Gastrocnemius medialis (tissue), 4 donors: ENCODE data around the gene WDR7.

Source experiments
- CTCF ChIP-seq, 5 experiments: fragments of 450-650 bp in 3 of 5; fragments of 200-600 bp in 2 of 5; sonication (generic) in 2 of 5; IDR thresholded peaks in 4 of 5; conservative IDR thresholded peaks in 1 of 5; 1 replicate in 4 of 5; 2 replicates in 1 of 5; pipeline ENCODE4 v1.5.1; 2016 to 2019; ENCODE audit warnings: antibody characterized with exemption in 5 of 5, mild to moderate bottlenecking in 3 of 5, moderate library complexity in 3 of 5
- POLR2A ChIP-seq, 2 donors: fragments of 450-650 bp; IDR thresholded peaks; one replicate each; pipeline ENCODE4 v1.6.1; 2017; ENCODE audit warnings: antibody characterized with exemption in 2 of 2, mild to moderate bottlenecking in 2 of 2, moderate library complexity in 2 of 2

- TF ChIP-seq CTCF (IDR thresholded peaks at IDR 0.05 in 4 of 5, conservative IDR thresholded peaks at IDR 0.05 in 1 of 5), result no peak
- no peak for TF ChIP-seq POLR2A (IDR thresholded peaks at IDR 0.05)
Measured at GRCh38 chr18:56953428-56954198, 302.5 kb downstream of the WDR7 start.
